Measurements from ENCODE around the gene SLC17A3.

- TF ChIP-seq CTCF (conservative IDR thresholded peaks at IDR 0.05; ENCODE audit: low read length): no peak
- TF ChIP-seq EZH2phosphoT487 (IDR thresholded peaks at IDR 0.05; ENCODE audit: borderline replicate concordance, low read depth, low read length): no peak
Measured at GRCh38 chr6:25895771-25896170, 21.7 kb upstream of the SLC17A3 start.

All from OCI-LY7 (cell line).